ENCODE results near the gene PLD5. TPM values are rescaled to one million over a fixed set of nuclear protein-coding genes. Genes with fewer than 3 reads are reported as not detected.
"Not testable (repeated sequence)": the region's sequence is repeated elsewhere in the genome, so short reads cannot be mapped to it uniquely, and the experiment has no call there.

Gene PLD5
- total and polyA plus RNA-seq, 4 donors: under 0.01 to 0.17 (median 0.05) TPM; not detected in 1

DNA sequence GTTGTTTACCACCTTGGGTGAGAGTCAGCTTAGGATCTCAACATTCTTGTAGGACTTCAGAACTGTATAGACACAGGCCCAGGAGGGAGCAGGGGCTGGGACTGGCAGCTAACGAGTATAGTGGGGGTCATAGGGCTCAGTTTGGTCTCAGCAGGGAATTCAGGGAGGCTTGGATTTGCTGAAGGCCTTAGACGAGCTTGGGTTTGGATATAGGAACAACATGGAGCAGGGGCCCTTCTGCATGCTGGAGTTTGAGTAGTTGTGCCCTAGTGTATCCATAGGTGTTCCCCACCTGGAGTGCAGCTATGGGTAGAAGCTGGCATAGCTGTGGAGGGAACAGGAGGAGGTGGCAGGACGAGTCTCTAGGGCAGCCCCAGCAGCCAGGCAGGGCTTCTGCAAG, 462.2 kb downstream of the PLD5 start:
- no peak for DNase-seq (ENCODE audit: low spot score)
- WGBS: 59% methylated on average over 3 of the region's 3 CpGs
- Histone ChIP-seq H3K9me3 (ENCODE audit: control insufficient read depth in 4 of 4, low read length in 3 of 4) (no peaks in the 10 kb centered on the region), H3K27me3 (ENCODE audit: control insufficient read depth in 4 of 4, insufficient read depth in 4 of 4, low read length in 3 of 4) (no peaks in the 10 kb centered on the region), H3K36me3 (ENCODE audit: control insufficient read depth in 4 of 4, insufficient read depth in 3 of 4, low read depth in 1 of 4, low read length in 3 of 4) (no peaks in the 10 kb centered on the region), H3K4me1 (ENCODE audit: control insufficient read depth in 4 of 4, insufficient read depth in 4 of 4, low read length in 3 of 4) (no peaks in the 10 kb centered on the region), H3K27ac (ENCODE audit: low read depth in 1 of 2, low read length in 2 of 2) (no peak overlapping the region), H3K4me3 (ENCODE audit: low read depth in 1 of 3, low read length in 3 of 3) (no peak overlapping the region), H3K9ac (ENCODE audit: low read depth in 1 of 2, low read length in 2 of 2) (no peak overlapping the region)
- no peak for TF ChIP-seq NR2F2 (IDR thresholded peaks at IDR 0.05)
- TF ChIP-seq TAF1 (conservative IDR thresholded peaks at IDR 0.05): no peak
- TF ChIP-seq, protein P1, sequence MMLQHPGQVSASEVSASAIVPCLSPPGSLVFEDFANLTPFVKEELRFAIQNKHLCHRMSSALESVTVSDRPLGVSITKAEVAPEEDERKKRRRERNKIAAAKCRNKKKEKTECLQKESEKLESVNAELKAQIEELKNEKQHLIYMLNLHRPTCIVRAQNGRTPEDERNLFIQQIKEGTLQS (IDR thresholded peaks at IDR 0.05): no peak
- TF ChIP-seq HNF4G (IDR thresholded peaks at IDR 0.05): no peak
- TF ChIP-seq, protein P2, sequence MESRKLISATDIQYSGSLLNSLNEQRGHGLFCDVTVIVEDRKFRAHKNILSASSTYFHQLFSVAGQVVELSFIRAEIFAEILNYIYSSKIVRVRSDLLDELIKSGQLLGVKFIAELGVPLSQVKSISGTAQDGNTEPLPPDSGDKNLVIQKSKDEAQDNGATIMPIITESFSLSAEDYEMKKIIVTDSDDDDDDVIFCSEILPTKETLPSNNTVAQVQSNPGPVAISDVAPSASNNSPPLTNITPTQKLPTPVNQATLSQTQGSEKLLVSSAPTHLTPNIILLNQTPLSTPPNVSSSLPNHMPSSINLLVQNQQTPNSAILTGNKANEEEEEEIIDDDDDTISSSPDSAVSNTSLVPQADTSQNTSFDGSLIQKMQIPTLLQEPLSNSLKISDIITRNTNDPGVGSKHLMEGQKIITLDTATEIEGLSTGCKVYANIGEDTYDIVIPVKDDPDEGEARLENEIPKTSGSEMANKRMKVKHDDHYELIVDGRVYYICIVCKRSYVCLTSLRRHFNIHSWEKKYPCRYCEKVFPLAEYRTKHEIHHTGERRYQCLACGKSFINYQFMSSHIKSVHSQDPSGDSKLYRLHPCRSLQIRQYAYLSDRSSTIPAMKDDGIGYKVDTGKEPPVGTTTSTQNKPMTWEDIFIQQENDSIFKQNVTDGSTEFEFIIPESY (IDR thresholded peaks at IDR 0.05): no peak

DNA sequence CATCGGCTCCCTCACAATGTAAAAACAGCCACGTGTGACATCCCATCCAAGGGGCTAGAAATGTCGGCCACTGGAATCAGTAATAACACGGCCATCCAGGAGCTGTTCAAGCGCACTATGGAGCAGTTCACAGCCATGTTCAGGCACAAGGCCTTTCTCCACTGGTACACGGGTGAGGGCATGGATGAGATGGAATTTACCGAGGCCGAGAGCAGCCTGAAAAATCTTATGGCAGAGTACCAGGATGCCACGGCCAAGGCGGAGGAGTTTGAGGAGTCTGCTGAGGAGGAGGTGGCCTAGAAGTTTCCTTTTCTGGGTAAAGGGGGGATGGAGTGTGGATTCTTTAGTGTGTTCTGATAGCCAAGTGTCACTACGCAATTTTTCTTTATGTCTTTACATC, 464.5 kb downstream of the PLD5 start:
- no peaks in the 10 kb centered on the region for H3K4me1 ChIP-seq (ENCODE audit: control insufficient read depth in 4 of 4, insufficient read depth in 4 of 4, low read length in 3 of 4)
- H3K27me3 ChIP-seq (ENCODE audit: control insufficient read depth in 4 of 4, insufficient read depth in 4 of 4, low read length in 3 of 4): no peaks in the 10 kb centered on the region
- WGBS: 79% methylated on average over 11 of the region's 11 CpGs
- no peak for DNase-seq (ENCODE audit: low spot score)
- TF ChIP-seq GABPA (IDR thresholded peaks at IDR 0.05 in 1 of 2, conservative IDR thresholded peaks at IDR 0.05 in 1 of 2) (no peak), JUND (IDR thresholded peaks at IDR 0.05) (no peak), SP1 (IDR thresholded peaks at IDR 0.05) (no peak), YY1 (IDR thresholded peaks at IDR 0.05) (no peak), RAD21 (IDR thresholded peaks at IDR 0.05) (no peak), TAF1 (conservative IDR thresholded peaks at IDR 0.05) (no peak), FOXA2 (IDR thresholded peaks at IDR 0.05) (no peak), EGR1 (IDR thresholded peaks at IDR 0.05; ENCODE audit: low read depth in 2 of 2) (no peak), HNF4A (conservative IDR thresholded peaks at IDR 0.05) (no peak)
- TF ChIP-seq, protein P3, sequence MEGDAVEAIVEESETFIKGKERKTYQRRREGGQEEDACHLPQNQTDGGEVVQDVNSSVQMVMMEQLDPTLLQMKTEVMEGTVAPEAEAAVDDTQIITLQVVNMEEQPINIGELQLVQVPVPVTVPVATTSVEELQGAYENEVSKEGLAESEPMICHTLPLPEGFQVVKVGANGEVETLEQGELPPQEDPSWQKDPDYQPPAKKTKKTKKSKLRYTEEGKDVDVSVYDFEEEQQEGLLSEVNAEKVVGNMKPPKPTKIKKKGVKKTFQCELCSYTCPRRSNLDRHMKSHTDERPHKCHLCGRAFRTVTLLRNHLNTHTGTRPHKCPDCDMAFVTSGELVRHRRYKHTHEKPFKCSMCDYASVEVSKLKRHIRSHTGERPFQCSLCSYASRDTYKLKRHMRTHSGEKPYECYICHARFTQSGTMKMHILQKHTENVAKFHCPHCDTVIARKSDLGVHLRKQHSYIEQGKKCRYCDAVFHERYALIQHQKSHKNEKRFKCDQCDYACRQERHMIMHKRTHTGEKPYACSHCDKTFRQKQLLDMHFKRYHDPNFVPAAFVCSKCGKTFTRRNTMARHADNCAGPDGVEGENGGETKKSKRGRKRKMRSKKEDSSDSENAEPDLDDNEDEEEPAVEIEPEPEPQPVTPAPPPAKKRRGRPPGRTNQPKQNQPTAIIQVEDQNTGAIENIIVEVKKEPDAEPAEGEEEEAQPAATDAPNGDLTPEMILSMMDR (IDR thresholded peaks at IDR 0.05; ENCODE audit: low read depth, low read length, missing input control): no peak
- TF ChIP-seq, protein P1 (IDR thresholded peaks at IDR 0.05): no peak
- TF ChIP-seq, protein P4, sequence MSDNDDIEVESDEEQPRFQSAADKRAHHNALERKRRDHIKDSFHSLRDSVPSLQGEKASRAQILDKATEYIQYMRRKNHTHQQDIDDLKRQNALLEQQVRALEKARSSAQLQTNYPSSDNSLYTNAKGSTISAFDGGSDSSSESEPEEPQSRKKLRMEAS (IDR thresholded peaks at IDR 0.05): no peak
- TF ChIP-seq, protein P2 (IDR thresholded peaks at IDR 0.05): no peak
- TF ChIP-seq, protein P5, sequence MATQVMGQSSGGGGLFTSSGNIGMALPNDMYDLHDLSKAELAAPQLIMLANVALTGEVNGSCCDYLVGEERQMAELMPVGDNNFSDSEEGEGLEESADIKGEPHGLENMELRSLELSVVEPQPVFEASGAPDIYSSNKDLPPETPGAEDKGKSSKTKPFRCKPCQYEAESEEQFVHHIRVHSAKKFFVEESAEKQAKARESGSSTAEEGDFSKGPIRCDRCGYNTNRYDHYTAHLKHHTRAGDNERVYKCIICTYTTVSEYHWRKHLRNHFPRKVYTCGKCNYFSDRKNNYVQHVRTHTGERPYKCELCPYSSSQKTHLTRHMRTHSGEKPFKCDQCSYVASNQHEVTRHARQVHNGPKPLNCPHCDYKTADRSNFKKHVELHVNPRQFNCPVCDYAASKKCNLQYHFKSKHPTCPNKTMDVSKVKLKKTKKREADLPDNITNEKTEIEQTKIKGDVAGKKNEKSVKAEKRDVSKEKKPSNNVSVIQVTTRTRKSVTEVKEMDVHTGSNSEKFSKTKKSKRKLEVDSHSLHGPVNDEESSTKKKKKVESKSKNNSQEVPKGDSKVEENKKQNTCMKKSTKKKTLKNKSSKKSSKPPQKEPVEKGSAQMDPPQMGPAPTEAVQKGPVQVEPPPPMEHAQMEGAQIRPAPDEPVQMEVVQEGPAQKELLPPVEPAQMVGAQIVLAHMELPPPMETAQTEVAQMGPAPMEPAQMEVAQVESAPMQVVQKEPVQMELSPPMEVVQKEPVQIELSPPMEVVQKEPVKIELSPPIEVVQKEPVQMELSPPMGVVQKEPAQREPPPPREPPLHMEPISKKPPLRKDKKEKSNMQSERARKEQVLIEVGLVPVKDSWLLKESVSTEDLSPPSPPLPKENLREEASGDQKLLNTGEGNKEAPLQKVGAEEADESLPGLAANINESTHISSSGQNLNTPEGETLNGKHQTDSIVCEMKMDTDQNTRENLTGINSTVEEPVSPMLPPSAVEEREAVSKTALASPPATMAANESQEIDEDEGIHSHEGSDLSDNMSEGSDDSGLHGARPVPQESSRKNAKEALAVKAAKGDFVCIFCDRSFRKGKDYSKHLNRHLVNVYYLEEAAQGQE (IDR thresholded peaks at IDR 0.05): no peak
- H3K36me3 ChIP-seq (ENCODE audit: control insufficient read depth in 4 of 4, insufficient read depth in 3 of 4, low read depth in 1 of 4, low read length in 3 of 4): no peaks in the 10 kb centered on the region
- no peak overlapping the region for H3K27ac ChIP-seq (ENCODE audit: low read depth in 1 of 2, low read length in 2 of 2)
- no peak overlapping the region for H3K4me3 ChIP-seq (ENCODE audit: low read depth in 1 of 3, low read length in 3 of 3)
- H3K9ac ChIP-seq (ENCODE audit: low read depth in 1 of 2, low read length in 2 of 2): no peak overlapping the region
- no peaks in the 10 kb centered on the region for H3K9me3 ChIP-seq (ENCODE audit: control insufficient read depth in 4 of 4, low read length in 3 of 4)

DNA sequence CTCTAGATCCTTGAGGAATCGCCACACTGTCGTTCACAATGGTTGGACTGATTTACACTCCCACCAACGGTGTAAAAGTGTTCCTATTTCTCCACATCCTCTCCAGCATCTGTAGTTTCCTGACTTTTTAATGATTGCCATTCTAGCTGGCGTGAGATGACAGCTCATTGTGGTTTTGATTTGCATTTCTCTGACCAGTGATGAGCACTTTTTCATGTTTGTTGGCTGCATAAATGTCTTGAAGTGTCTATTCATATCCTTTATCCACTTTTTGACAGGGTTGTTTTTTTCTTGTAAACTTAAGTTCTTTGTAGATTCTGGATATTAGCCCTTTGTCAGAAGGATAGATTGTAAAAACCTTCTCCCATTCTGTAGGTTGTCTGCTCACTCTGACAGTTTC, 465.9 kb downstream of the PLD5 start:
- H3K36me3 ChIP-seq (ENCODE audit: control insufficient read depth in 4 of 4, insufficient read depth in 3 of 4, low read depth in 1 of 4, low read length in 3 of 4); H3K4me1 ChIP-seq (ENCODE audit: control insufficient read depth in 4 of 4, insufficient read depth in 4 of 4, low read length in 3 of 4); H3K9ac ChIP-seq (ENCODE audit: low read depth in 1 of 2, low read length in 2 of 2); DNase-seq (ENCODE audit: low spot score); H3K4me3 ChIP-seq (ENCODE audit: low read depth in 1 of 3, low read length in 3 of 3); H3K27ac ChIP-seq (ENCODE audit: low read depth in 1 of 2, low read length in 2 of 2); H3K27me3 ChIP-seq (ENCODE audit: control insufficient read depth in 4 of 4, insufficient read depth in 4 of 4, low read length in 3 of 4); H3K9me3 ChIP-seq (ENCODE audit: control insufficient read depth in 4 of 4, low read length in 3 of 4): not testable (repeated sequence)
- 69% methylated on average over 4 of the region's 4 CpGs for WGBS

All from liver (tissue), 9 donors.